Measurements from ENCODE around the gene STIM2.

GRCh38 chr4:26935397-26935796, 74.8 kb downstream of the STIM2 start:
- TF ChIP-seq POLR2A (IDR thresholded peaks at IDR 0.05): no peak
- no peak for TF ChIP-seq CTCF (IDR thresholded peaks at IDR 0.05 in 8 of 11, conservative IDR thresholded peaks at IDR 0.05 in 3 of 11)

Measured in spleen (tissue), 7 donors.